HepG2 (cell line): ENCODE measurements around the gene B3GAT3. TPM values are rescaled to one million over a fixed set of nuclear protein-coding genes. Genes with fewer than 3 reads are reported as not detected.

ENCODE experiments used
- ATAC-seq: fragments of 200-7000 bp; cut with Tn5 transposase; 3 replicates; pipeline ENCODE4 v1.9.1; 2020; ENCODE audit warnings: mild to moderate bottlenecking, moderate library complexity
- BruUV-seq: library from RNA; stranded (reverse); fragments of 400-500 nt; replicated peaks from 2 replicates; lab custom pipeline; 2021; lab: Mats Ljungman, UMichigan
- CTCF ChIA-PET: fragments of 300-600 bp; formaldehyde crosslinking; extraction: SDS; loops from one replicate; lab custom pipeline; 2021; ENCODE audit warnings: low total read pairs, inconsistent platforms, low intra/inter-chr PET ratio; lab: Yijun Ruan, JAX
- POLR2A ChIA-PET: fragments of 350-600 bp; sonication (Branson Sonifier 250); formaldehyde crosslinking; loops from one replicate; lab custom pipeline; 2020; ENCODE audit warnings: antibody characterized with exemption, inconsistent platforms; lab: Yijun Ruan, JAX
- DNase-seq: peaks from one replicate; pipeline ENCODE4 v3.0.0-alpha.2; 2015; ENCODE audit warnings: low spot score
- FAIRE-seq: peaks from 3 replicates; lab custom pipeline; 2011; peaks lifted over from hg19 to GRCh38; lab: Jason Lieb, UNC
- H2AFZ ChIP-seq: one replicate; pipeline ENCODE4 v1.6.1; 2011; ENCODE audit warnings: low read length, inconsistent platforms
- H3K27ac ChIP-seq: fragments of 300-600 bp; 3 replicates; pipeline ENCODE4 v1.8.0; 2011; ENCODE audit warnings: mixed run types, mild to moderate bottlenecking, mixed read lengths, low read length, inconsistent platforms; ENCODE audit not compliant: insufficient read depth; ENCODE audit errors: extremely low read length
- H3K27me3 ChIP-seq, 2 experiments: fragments of 200-600 bp in 1 of 2; 2 replicates in 1 of 2; 3 replicates in 1 of 2; pipeline versions ENCODE4 v1.6.0 to v1.8.0; 2011; ENCODE audit warnings: low read length in 2 of 2, mild to moderate bottlenecking in 2 of 2, moderate library complexity in 2 of 2, inconsistent platforms in 1 of 2; ENCODE audit not compliant: insufficient read depth in 2 of 2, control insufficient read depth in 1 of 2
- H3K36me3 ChIP-seq, 2 experiments: fragments of 200-600 bp in 1 of 2; replicated peaks in 1 of 2; 2 replicates in 1 of 2; 3 replicates in 1 of 2; pipeline versions ENCODE4 v1.5.1 to v1.8.0; 2011; ENCODE audit warnings: low read length in 2 of 2, inconsistent platforms in 1 of 2; ENCODE audit not compliant: insufficient read depth in 2 of 2, control insufficient read depth in 1 of 2
- H3K4me1 ChIP-seq: 2 replicates; pipeline ENCODE4 v1.5.1; 2012; ENCODE audit warnings: low read length, inconsistent platforms; ENCODE audit not compliant: insufficient read depth
- H3K4me2 ChIP-seq: 2 replicates; pipeline ENCODE4 v1.6.0; 2011; ENCODE audit warnings: low read depth, low read length, inconsistent platforms
- H3K4me3 ChIP-seq, 3 experiments: fragments of 200-600 bp in 1 of 3; sonication (generic), shearing (Covaris generic) in 1 of 3; replicated peaks in 1 of 3; 2 replicates each; pipeline ENCODE4 v1.5.1; 2011 to 2016; ENCODE audit warnings: low read length in 3 of 3, inconsistent platforms in 2 of 3, low read depth in 2 of 3, mild to moderate bottlenecking in 2 of 3, control low read depth in 1 of 3, mixed read lengths in 1 of 3; ENCODE audit not compliant: insufficient read depth in 1 of 3
- H3K79me2 ChIP-seq: one replicate; pipeline ENCODE4 v1.6.1; 2011; ENCODE audit warnings: low read length, inconsistent platforms; ENCODE audit not compliant: insufficient read depth
- H3K9ac ChIP-seq: 2 replicates; pipeline ENCODE4 v1.6.0; 2011; ENCODE audit warnings: mild to moderate bottlenecking, low read depth, low read length, inconsistent platforms; ENCODE audit not compliant: insufficient read depth
- H3K9me3 ChIP-seq: 2 replicates; pipeline ENCODE4 v1.5.1; 2012; ENCODE audit warnings: mild to moderate bottlenecking, low read length
- H4K20me1 ChIP-seq: 2 replicates; pipeline ENCODE4 v1.6.0; 2011; ENCODE audit warnings: inconsistent platforms, mild to moderate bottlenecking, low read length, moderate library complexity; ENCODE audit not compliant: insufficient read depth
- CREM ChIP-seq, 2 experiments: sonication (generic) in 1 of 2; formaldehyde crosslinking in 1 of 2; IDR thresholded peaks; 2 replicates each; pipeline versions ENCODE4 v1.4.0 to v1.6.1; 2016 to 2020; ENCODE audit warnings: antibody characterized with exemption in 1 of 2, mild to moderate bottlenecking in 1 of 2, missing genetic modification reagents in 1 of 2
- FOXK2 ChIP-seq: fragments of 450-650 bp; IDR thresholded peaks from 2 replicates; pipeline ENCODE4 v1.6.1; 2016
- MAFG ChIP-seq: sonication (generic); formaldehyde crosslinking; IDR thresholded peaks from 2 replicates; pipeline ENCODE4 v1.5.1; 2020; ENCODE audit warnings: mild to moderate bottlenecking, missing genetic modification reagents
- PHF8 ChIP-seq: sonication (generic); formaldehyde crosslinking; IDR thresholded peaks from 2 replicates; pipeline ENCODE4 v1.5.0; 2020; ENCODE audit warnings: missing genetic modification reagents
- SAP130 ChIP-seq: IDR thresholded peaks from 2 replicates; pipeline ENCODE4 v1.6.1; 2016; ENCODE audit warnings: low read depth
- ZBTB33 ChIP-seq: sonication (generic); formaldehyde crosslinking; IDR thresholded peaks from 2 replicates; pipeline ENCODE4 v1.4.0; 2020; ENCODE audit warnings: missing genetic modification reagents
- ZNF281 ChIP-seq: sonication (generic); formaldehyde crosslinking; IDR thresholded peaks from 2 replicates; pipeline ENCODE4 v1.4.0; 2020; ENCODE audit warnings: missing genetic modification reagents, borderline replicate concordance
- ZNF766 ChIP-seq: sonication (generic); formaldehyde crosslinking; IDR thresholded peaks from 2 replicates; pipeline ENCODE4 v1.5.0; 2020; ENCODE audit warnings: missing genetic modification reagents, borderline replicate concordance
- WGBS: methylation state at CpG from one replicate; pipeline ENCODE4 v1.1.6; 2017; ENCODE audit warnings: low lambda C conversion rate; 5-methylcytosine and 5-hydroxymethylcytosine counted together
- in situ Hi-C: cut with HindIII; loops from 2 replicates; pipeline ENCODE4 v1.10.0; 2017; ENCODE audit warnings: low pct_unique_long_range_greater_than_20kb; ENCODE audit not compliant: extremely low pct_ligation_motif_present
- intact Hi-C: fragments of 100-400 bp; cut with micrococcal nuclease; formaldehyde crosslinking; loops from one replicate; pipeline ENCODE4 v1.10.0; 2022; ENCODE audit not compliant: unreplicated experiment
- polyA plus RNA-seq, 8 experiments: library from polyadenylated mRNA; depleted of rRNA in 3 of 8; stranded (reverse) in 7 of 8; unstranded in 1 of 8; fragments of >200 nt; fragmentation: Illumina TruSeq in 4 of 8; extraction: Trizol in 4 of 8; gene quantifications; 2 replicates each; pipeline versions ENCODE4 v1.2.1 to v1.2.3, GENCODE V29; 2011 to 2016; ENCODE audit warnings: low read depth in 4 of 8, missing spikeins in 1 of 8, mixed read lengths in 1 of 8; ENCODE audit not compliant: insufficient read depth in 1 of 8
- total RNA-seq, 5 experiments: library from RNA; depleted of rRNA; stranded (reverse); fragments of >200 nt; fragmentation: Illumina TruSeq; extraction: Trizol; gene quantifications; 2 replicates each; pipeline ENCODE4 v1.2.3, GENCODE V29; 2016; ENCODE audit warnings: low read depth in 1 of 5
- TF ChIP-seq, protein P1 (sequence below): sonication (generic); formaldehyde crosslinking; IDR thresholded peaks from 2 replicates; pipeline ENCODE4 v1.5.1; 2020; ENCODE audit warnings: mild to moderate bottlenecking, missing genetic modification reagents, moderate library complexity

The B3GAT3 gene
- total and polyA plus RNA-seq, 2 of the 13 experiments (the other 11 are each of a cell fraction or from before 2014, with no cell fraction given), result 21.3 to 26.1 TPM

DNA sequence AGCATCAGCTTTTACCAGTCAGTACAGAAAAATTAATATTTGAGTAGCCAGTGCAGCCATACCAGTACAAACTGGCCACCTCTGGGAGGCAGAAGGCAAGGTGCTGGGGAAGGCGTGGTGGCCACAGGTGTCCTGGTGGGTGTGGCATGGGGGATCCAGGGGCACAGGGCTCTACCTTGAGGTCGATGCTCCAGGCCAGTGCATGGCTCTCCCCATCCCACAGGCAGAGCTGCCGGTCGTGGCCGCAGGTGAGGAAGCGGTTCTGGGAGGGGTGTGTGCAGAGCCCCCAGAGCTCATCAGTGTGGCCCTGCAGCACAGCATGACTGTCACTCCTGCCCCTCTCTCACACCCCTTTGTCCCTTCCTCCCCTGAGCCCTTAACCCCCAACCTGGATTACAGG is 16.3 kb downstream of the B3GAT3 start (continued):
- TF ChIP-seq FOXK2 (no peak), PHF8 (CRISPR knock-in tag) (no peak)

DNA sequence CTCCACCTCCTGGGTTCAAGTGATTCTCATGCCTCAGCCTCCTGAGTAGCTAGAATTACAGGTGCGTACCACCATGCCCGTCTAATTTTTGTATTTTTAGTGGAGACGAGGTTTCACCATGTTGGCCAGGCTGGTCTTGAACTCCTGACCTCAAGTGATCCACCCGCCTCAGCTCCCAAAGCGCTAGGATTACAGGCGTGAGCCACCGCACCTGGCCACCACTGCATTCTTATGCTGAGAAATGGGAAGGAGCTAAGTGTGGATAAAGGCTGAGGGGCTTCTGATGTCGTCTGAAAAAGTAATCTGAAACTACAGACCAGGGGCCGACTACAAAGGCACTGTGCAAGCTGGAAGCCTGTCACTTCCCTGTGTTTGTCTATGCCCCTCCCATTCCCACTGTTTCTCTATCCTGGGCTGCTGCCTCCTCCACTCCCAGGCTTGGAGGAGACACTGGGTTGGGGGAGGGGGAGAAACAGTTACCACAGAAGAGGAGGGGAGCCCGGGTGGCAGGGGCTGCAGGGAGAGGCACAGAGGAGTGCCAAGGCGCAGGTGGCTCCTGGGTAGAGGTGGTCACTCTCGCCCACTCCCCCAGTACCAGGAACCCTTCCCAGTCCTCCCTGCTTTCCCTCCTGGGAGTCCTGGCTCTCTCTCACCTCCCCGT is 17.2 kb downstream of the B3GAT3 start:
- Histone ChIP-seq H3K27ac (no peak overlapping the region), H3K4me3 (no peak overlapping the region), H4K20me1 (no peaks in the 10 kb centered on the region), H3K9me3 (no peaks in the 10 kb centered on the region), H3K79me2 (peaks cover 20% of the 10 kb centered on the region), H3K4me1 (peaks cover 41% of the 10 kb centered on the region), H3K9ac (no peak overlapping the region), H3K36me3 (no peaks in the 10 kb centered on the region; a peak in 2 of 5 replicates), H3K4me2 (no peak overlapping the region), H3K27me3 (no peaks in the 10 kb centered on the region; a peak in 1 of 5 replicates), H2AFZ (no peak overlapping the region)
- CTCF ChIA-PET, result no interaction called here
- FAIRE-seq, result peak; percentile 32
- WGBS, result 78% methylated on average over 11 of the region's 13 CpGs
- TF ChIP-seq, protein P1, sequence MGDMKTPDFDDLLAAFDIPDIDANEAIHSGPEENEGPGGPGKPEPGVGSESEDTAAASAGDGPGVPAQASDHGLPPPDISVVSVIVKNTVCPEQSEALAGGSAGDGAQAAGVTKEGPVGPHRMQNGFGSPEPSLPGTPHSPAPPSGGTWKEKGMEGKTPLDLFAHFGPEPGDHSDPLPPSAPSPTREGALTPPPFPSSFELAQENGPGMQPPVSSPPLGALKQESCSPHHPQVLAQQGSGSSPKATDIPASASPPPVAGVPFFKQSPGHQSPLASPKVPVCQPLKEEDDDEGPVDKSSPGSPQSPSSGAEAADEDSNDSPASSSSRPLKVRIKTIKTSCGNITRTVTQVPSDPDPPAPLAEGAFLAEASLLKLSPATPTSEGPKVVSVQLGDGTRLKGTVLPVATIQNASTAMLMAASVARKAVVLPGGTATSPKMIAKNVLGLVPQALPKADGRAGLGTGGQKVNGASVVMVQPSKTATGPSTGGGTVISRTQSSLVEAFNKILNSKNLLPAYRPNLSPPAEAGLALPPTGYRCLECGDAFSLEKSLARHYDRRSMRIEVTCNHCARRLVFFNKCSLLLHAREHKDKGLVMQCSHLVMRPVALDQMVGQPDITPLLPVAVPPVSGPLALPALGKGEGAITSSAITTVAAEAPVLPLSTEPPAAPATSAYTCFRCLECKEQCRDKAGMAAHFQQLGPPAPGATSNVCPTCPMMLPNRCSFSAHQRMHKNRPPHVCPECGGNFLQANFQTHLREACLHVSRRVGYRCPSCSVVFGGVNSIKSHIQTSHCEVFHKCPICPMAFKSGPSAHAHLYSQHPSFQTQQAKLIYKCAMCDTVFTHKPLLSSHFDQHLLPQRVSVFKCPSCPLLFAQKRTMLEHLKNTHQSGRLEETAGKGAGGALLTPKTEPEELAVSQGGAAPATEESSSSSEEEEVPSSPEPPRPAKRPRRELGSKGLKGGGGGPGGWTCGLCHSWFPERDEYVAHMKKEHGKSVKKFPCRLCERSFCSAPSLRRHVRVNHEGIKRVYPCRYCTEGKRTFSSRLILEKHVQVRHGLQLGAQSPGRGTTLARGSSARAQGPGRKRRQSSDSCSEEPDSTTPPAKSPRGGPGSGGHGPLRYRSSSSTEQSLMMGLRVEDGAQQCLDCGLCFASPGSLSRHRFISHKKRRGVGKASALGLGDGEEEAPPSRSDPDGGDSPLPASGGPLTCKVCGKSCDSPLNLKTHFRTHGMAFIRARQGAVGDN (CRISPR knock-in tag), result peak; percentile 9; the same call in 1 of the 2 replicates
- TF ChIP-seq SAP130 (CRISPR knock-in tag) (0 out of 2 replicates have a peak, but pooled peaks have one; percentile 16), MAFG (CRISPR knock-in tag) (no peak), ZBTB33 (CRISPR knock-in tag) (peak; percentile 81), ZNF766 (CRISPR knock-in tag) (no peak), ZNF281 (CRISPR knock-in tag) (peak; percentile 65; the same call in 1 of the 2 replicates), CREM (IDR thresholded peaks at IDR 0.05) (no peak), CREM (CRISPR knock-in tag; IDR thresholded peaks at IDR 0.05) (no peak)
- POLR2A ChIA-PET, result interaction anchor here (1.0 to 2.0 kb wide), 4 partner anchors 13 to 237 kb away, joined by 3 to 8 read pairs (median 6); partner anchors contain the start of genes B3GAT3, C11orf98, CSKMT and TUT1
- no peak for ATAC-seq
- peak; percentile 62 for DNase-seq
- in situ Hi-C loops (no loop called here), intact Hi-C loops (no loop called here)
- BruUV-seq, result no TSS peak
